Measurements from ENCODE around the gene TTC5. TPM values are rescaled to one million over a fixed set of nuclear protein-coding genes. Genes with fewer than 3 reads are reported as not detected.
"Not testable (repeated sequence)": the region's sequence is repeated elsewhere in the genome, so short reads cannot be mapped to it uniquely, and the experiment has no call there.

The TTC5 gene
- total RNA-seq, 2 experiments from 2014 or later, result 21.8 to 22.0 TPM

DNA sequence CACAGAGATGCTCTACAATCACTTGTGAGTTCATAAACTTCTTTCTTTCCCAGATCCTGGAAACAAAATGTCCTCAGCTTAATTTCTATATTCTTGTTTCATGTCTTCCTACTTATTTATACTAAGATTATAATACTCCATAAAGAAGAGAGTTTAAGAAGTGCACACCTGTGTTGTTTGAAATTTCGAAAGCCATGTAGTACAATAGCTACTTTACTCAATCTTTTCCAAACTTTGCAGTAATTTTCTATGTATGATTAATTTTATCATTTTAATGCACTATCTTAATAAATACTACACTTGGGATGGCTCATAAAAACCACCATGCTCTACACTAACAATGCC lies 300 bp upstream of the TTC5 start:
- H3K27me3 Mint-ChIP-seq (ENCODE audit: low read depth), result no peaks in the 10 kb centered on the region
- ChIA-PET POLR2A (interaction anchor here (0.6 to 1.6 kb wide), 3 partner anchors 28 to 110 kb away, joined by 3 to 6 read pairs (median 3); partner anchors contain the start of gene PARP2), CTCF (interaction anchor here (0.8 to 2.5 kb wide), 10 partner anchors 9 to 376 kb away, joined by 3 to 12 read pairs (median 3); partner anchors contain the start of gene CCNB1IP1)
- peak overlapping the region; percentile 81 for H3K4me3 Mint-ChIP-seq
- ATAC-seq, result no peak
- peaks cover 24% of the 10 kb centered on the region for H3K4me1 Mint-ChIP-seq (ENCODE audit: low read depth)
- peak overlapping the region; percentile 67 for H3K27ac Mint-ChIP-seq
- H3K9me3 Mint-ChIP-seq (ENCODE audit: insufficient read depth), result no peaks in the 10 kb centered on the region
- peaks cover 8% of the 10 kb centered on the region for H3K36me3 Mint-ChIP-seq (ENCODE audit: low read depth)
- no peak for DNase-seq

DNA sequence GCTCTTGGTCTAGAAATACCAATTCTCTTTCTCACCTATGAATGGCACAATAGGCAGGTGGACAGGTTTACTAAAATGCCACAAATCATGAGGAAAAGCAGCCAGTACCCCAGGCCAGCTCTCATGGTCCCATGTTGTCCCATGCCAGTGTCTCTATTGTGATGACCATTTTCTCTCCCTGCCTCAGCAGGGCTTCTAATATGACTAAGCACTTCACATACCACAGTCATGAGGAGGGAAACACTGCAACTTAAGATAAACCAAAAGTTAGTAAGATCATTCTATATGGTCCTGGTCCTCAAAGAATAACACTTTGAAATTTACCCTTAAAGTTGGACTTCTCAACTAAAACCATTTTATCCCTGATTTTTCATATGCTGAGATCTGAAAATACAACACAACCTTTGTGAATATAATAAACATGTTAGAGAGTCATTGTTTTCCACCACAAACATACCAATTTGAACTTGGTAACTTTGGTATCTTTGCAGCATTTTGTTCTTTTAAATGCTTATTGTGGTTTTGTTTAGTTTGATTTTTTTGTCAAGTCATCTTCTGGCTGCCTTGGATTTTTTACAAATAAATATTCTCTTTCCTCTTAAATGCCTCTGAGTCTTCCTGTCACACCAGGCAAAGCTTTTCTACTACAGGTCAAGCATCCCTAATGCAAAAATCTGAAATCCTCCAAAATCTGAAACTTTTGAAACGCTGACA lies 3.6 kb downstream of the TTC5 start:
- Mint-ChIP-seq H3K36me3 (ENCODE audit: low read depth) (peaks cover 22% of the 10 kb centered on the region), H3K27me3 (ENCODE audit: low read depth) (no peaks in the 10 kb centered on the region), H3K9me3 (ENCODE audit: insufficient read depth) (no peaks in the 10 kb centered on the region), H3K27ac (no peak overlapping the region), H3K4me1 (ENCODE audit: low read depth) (peaks cover 24% of the 10 kb centered on the region), H3K4me3 (no peak overlapping the region)
- CTCF ChIA-PET, result no interaction called here
- DNase-seq (no peak), ATAC-seq (no peak)
- POLR2A ChIA-PET, result no interaction called here

DNA sequence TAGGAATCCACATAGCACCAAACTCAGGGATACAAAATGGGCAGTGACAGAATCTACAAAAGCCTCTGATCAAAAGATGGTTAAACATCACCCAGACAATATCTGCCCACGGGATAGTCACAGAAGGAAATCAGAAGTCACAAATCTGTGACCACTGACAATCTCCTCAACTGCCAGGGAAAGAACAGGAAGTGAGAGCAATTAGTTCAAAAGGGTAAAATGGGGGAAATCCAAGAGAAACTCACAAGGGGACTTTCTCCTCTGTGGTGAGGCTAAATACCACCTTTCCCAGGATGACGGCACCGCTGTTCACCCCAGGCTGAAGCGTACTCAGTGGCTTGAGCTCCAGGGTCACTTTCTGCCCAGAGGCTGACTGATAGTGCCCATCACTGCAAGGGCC lies 10.7 kb downstream of the TTC5 start:
- H3K9me3 Mint-ChIP-seq (ENCODE audit: insufficient read depth), result no peaks in the 10 kb centered on the region
- CTCF ChIA-PET, result no interaction called here
- H3K27ac Mint-ChIP-seq, result no peak overlapping the region
- DNase-seq, result no peak
- H3K4me1 Mint-ChIP-seq (ENCODE audit: low read depth), result peaks cover 3% of the 10 kb centered on the region
- H3K36me3 Mint-ChIP-seq (ENCODE audit: low read depth), result peaks cover 38% of the 10 kb centered on the region
- no peak overlapping the region for H3K4me3 Mint-ChIP-seq
- ATAC-seq, result no peak
- no peaks in the 10 kb centered on the region for H3K27me3 Mint-ChIP-seq (ENCODE audit: low read depth)
- POLR2A ChIA-PET, result no interaction called here

DNA sequence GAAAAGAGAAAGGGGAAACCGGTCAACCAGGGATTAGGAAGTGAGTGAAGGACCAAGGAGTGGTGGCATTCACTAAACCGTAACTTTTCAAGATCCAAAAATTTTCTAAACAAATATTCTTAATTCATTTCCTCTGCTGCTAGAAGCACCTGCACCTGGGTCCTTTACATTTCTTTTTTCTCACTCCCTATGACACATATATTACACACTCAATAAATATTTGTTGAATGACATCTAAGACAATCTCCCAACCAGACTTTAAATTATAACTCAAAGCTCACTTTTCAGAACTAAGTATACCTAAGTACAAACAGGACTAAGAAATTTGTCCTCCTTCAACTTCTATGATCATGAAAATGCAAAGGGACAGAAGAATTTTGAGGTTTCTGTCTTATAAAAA lies 11.1 kb downstream of the TTC5 start:
- ATAC-seq (no peak), DNase-seq (no peak)
- Mint-ChIP-seq H3K4me1 (ENCODE audit: low read depth) (peaks cover 3% of the 10 kb centered on the region), H3K36me3 (ENCODE audit: low read depth) (peaks cover 42% of the 10 kb centered on the region), H3K4me3 (no peak overlapping the region), H3K27ac (no peak overlapping the region), H3K9me3 (ENCODE audit: insufficient read depth) (no peaks in the 10 kb centered on the region), H3K27me3 (ENCODE audit: low read depth) (no peaks in the 10 kb centered on the region)
- CTCF ChIA-PET, result no interaction called here
- POLR2A ChIA-PET, result no interaction called here

DNA sequence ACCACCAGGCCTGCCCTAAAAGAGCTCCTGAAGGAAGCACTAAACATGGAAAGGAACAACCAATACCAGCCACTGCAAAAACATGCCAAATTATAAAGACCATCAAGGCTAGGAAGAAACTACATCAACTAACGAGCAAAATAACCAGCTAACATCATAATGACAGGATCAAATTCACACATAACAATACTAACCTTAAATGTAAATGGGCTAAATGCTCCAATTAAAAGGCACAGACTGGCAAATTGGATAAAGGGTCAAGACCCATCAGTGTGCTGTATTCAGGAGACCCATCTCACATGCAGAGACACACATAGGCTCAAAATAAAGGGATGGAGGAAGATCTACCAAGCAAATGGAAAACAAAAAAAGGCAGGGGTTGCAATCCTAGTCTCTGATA lies 23.8 kb downstream of the TTC5 start:
- H3K27me3 Mint-ChIP-seq (ENCODE audit: low read depth); CTCF ChIA-PET; H3K27ac Mint-ChIP-seq; H3K9me3 Mint-ChIP-seq (ENCODE audit: insufficient read depth); H3K4me3 Mint-ChIP-seq; POLR2A ChIA-PET; DNase-seq; ATAC-seq: not testable (repeated sequence)
- Mint-ChIP-seq H3K4me1 (ENCODE audit: low read depth) (peaks cover 15% of the 10 kb centered on the region), H3K36me3 (ENCODE audit: low read depth) (peaks cover 71% of the 10 kb centered on the region)

DNA sequence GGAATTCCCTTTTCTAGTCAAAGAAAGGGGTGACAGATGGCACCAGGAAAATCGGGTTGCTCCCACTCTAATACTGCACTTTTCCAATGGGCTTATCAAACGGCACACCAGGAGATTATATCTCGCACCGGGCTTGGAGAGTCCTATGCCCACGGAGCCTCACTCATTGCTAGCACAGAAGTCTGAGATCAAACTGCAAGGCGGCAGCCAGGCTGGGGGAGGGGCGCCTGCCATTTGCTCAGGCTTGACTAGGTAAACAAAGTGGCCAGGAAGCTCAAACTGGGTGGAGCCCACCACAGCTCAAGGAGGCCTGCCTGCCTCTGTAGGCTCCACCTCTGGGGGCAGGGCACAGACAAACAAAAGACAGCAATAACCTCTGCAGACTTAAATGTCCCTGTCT lies 25.5 kb downstream of the TTC5 start:
- CTCF ChIA-PET; H3K27me3 Mint-ChIP-seq (ENCODE audit: low read depth); H3K4me3 Mint-ChIP-seq; H3K27ac Mint-ChIP-seq; POLR2A ChIA-PET; H3K9me3 Mint-ChIP-seq (ENCODE audit: insufficient read depth); ATAC-seq: not testable (repeated sequence)
- H3K36me3 Mint-ChIP-seq (ENCODE audit: low read depth), result peaks cover 61% of the 10 kb centered on the region
- peak; percentile 26 for DNase-seq
- H3K4me1 Mint-ChIP-seq (ENCODE audit: low read depth), result peaks cover 15% of the 10 kb centered on the region

DNA sequence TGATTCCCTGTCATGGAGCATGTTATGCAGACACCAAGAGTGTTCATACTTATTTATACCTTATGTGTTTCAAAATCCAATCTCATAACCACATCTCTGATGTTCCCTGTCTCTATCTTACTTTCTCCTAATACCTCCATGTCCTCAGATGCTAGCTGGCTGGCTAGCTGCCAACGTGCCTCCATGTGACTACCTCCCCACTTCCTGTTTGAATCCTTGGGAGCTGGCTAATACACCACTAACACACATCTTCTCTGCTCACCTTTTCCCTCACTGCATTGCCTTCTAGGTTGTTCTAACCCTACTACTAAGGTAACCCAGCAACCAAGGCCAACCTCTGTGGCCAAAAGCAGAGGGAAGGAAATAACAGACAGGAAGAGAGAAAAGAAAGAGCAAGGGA lies 27.3 kb downstream of the TTC5 start:
- H3K4me3 Mint-ChIP-seq, result no peak overlapping the region
- no peak for DNase-seq
- peaks cover 15% of the 10 kb centered on the region for H3K4me1 Mint-ChIP-seq (ENCODE audit: low read depth)
- ChIA-PET CTCF (no interaction called here), POLR2A (interaction anchor here (1.2 kb wide), 1 partner anchor 8 kb away, joined by 3 read pairs; no protein-coding TSS in a partner anchor)
- peaks cover 14% of the 10 kb centered on the region for H3K9me3 Mint-ChIP-seq (ENCODE audit: insufficient read depth)
- no peaks in the 10 kb centered on the region for H3K27me3 Mint-ChIP-seq (ENCODE audit: low read depth)
- no peak for ATAC-seq
- peaks cover 57% of the 10 kb centered on the region for H3K36me3 Mint-ChIP-seq (ENCODE audit: low read depth)
- H3K27ac Mint-ChIP-seq, result no peak overlapping the region

DNA sequence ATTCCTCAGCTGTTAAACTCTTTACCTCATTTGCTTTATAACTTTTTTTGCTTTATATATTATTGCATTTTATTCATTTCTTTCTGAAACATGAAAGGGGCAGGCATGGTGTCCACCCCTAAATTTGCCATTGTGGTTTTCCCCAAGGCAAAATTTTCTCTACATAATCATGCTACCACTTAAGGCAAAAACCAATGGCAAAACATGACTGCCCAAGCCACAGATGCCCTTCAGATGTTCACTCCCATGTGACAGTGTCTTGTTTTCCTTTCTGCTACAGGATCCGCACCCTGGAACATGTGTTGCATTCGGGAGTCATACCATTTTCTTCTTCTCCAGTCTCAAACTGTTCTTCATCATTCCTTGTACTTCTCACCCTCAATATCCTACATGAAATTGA lies 28.3 kb downstream of the TTC5 start:
- POLR2A ChIA-PET, result interaction anchor here (0.9 to 1.2 kb wide), 2 partner anchors 9 to 29 kb away, joined by 3 read pairs; partner anchors contain the start of gene TTC5
- Mint-ChIP-seq H3K9me3 (ENCODE audit: insufficient read depth) (peaks cover 14% of the 10 kb centered on the region), H3K36me3 (ENCODE audit: low read depth) (peaks cover 52% of the 10 kb centered on the region), H3K4me3 (no peak overlapping the region), H3K4me1 (ENCODE audit: low read depth) (peaks cover 15% of the 10 kb centered on the region), H3K27ac (no peak overlapping the region), H3K27me3 (ENCODE audit: low read depth) (no peaks in the 10 kb centered on the region)
- CTCF ChIA-PET, result no interaction called here
- DNase-seq, result no peak
- no peak for ATAC-seq

DNA sequence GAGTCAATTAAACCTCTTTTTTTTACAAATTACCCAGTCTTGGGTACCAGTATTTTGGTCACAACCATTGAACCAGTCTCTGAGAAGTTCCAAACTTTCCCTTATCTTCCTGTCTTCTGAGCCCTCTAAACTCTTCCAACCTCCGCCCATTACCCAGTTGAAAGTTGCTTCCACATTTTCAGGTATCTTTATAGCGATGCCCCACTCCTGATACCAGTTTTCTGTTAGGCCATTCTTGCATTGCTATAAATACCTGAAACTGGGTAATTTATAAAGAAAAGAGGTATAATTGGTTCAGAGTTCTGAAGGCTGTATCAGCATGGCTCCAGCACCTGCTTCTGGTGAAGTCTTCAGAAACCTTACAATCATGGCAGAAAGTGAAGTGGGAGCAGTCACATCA lies 31.7 kb downstream of the TTC5 start:
- ChIA-PET CTCF (no interaction called here), POLR2A (no interaction called here)
- peaks cover 14% of the 10 kb centered on the region for H3K9me3 Mint-ChIP-seq (ENCODE audit: insufficient read depth)
- no peaks in the 10 kb centered on the region for H3K27me3 Mint-ChIP-seq (ENCODE audit: low read depth)
- ATAC-seq, result no peak
- peaks cover 27% of the 10 kb centered on the region for H3K36me3 Mint-ChIP-seq (ENCODE audit: low read depth)
- H3K4me3 Mint-ChIP-seq, result no peak overlapping the region
- no peak for DNase-seq
- no peak overlapping the region for H3K27ac Mint-ChIP-seq
- peaks cover 7% of the 10 kb centered on the region for H3K4me1 Mint-ChIP-seq (ENCODE audit: low read depth)

DNA sequence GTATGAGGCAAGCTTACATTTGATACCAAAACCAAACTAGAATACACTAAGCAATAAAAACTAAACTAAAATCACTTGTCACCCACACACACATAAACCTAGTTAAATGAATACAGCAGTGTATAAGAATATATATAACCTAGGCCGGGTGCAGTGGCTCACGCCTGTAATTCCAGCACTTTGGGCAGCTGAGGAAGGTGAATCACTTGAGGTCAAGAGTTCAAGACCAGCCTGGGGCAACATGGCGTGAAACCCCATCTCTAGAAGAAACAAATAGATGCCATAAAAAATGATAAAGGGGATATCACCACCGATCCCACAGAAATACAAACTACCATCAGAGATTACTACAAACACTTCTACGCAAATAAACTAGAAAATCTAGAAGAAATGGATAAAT lies 41.4 kb downstream of the TTC5 start:
- H3K4me1 Mint-ChIP-seq (ENCODE audit: low read depth); H3K4me3 Mint-ChIP-seq; DNase-seq; H3K27ac Mint-ChIP-seq; H3K27me3 Mint-ChIP-seq (ENCODE audit: low read depth); ATAC-seq; POLR2A ChIA-PET; H3K36me3 Mint-ChIP-seq (ENCODE audit: low read depth); H3K9me3 Mint-ChIP-seq (ENCODE audit: insufficient read depth): not testable (repeated sequence)
- CTCF ChIA-PET, result interaction anchor here (0.6 kb wide), 1 partner anchor 232 kb away, joined by 3 read pairs; no protein-coding TSS in a partner anchor

DNA sequence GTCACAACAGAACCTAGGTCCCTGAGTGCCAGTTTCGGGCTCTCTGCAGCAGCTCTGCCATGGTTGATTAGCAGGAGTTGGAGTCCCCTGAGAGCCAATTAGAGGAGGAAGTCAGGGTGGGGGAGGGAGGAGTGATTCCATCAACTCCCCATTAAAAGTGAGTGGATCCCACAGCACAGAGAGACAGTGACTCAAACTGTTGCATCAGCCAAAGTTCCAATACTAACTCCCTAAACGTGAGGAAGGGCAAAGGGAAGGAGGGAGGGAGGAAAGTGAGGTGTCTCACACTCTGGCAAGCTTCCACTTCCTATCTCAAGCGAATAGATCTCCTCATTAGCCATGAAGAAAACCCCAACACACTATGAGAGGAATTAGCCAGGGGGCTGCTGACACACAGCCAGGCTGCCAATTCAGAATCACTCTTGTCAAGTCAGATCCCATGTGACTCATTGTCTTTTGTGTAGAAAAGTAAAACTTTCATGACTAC lies 43.1 kb downstream of the TTC5 start:
- Mint-ChIP-seq H3K27ac (no peak overlapping the region), H3K36me3 (ENCODE audit: low read depth) (no peaks in the 10 kb centered on the region), H3K27me3 (ENCODE audit: low read depth) (no peaks in the 10 kb centered on the region), H3K4me1 (ENCODE audit: low read depth) (no peaks in the 10 kb centered on the region), H3K4me3 (no peak overlapping the region), H3K9me3 (ENCODE audit: insufficient read depth) (no peaks in the 10 kb centered on the region)
- ATAC-seq (no peak), DNase-seq (no peak)
- ChIA-PET CTCF (no interaction called here), POLR2A (no interaction called here)

DNA sequence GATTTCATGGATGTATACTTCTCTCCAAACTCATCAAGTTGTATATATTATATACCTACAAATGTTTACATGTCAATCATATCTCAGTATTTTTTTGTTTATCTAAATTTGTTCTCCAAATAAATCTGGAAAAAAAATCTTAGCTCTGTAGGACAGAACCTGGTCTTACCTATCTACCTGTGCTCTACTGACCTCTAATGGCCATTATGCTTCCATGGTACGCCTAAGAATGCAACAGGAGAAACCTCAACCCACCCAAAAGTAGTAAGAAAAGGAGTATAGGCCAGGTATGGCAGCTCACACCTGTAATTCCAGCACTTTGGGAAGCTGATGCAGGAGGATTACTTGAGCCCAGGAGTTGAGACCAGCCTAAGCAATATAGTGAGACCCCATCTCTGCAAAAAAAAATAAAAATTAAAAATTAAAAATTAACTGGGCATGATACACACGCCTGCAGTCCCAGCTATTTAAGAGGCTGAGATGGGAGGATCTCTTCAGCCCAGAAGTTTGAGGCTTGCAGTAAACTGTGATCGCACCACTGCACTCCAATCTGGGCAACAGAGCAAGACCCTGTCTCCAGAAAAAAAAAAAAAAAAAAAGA lies 58.0 kb downstream of the TTC5 start:
- Mint-ChIP-seq H3K27me3 (ENCODE audit: low read depth) (no peaks in the 10 kb centered on the region), H3K4me1 (ENCODE audit: low read depth) (no peaks in the 10 kb centered on the region), H3K4me3 (no peak overlapping the region), H3K36me3 (ENCODE audit: low read depth) (no peaks in the 10 kb centered on the region), H3K9me3 (ENCODE audit: insufficient read depth) (no peaks in the 10 kb centered on the region), H3K27ac (no peak overlapping the region)
- ChIA-PET POLR2A (no interaction called here), CTCF (no interaction called here)
- DNase-seq (no peak), ATAC-seq (no peak)
